GM12892 (cell line): ENCODE results near the gene ETNK1.

ENCODE experiments used
- POLR2A ChIP-seq: IDR thresholded peaks from 2 replicates; pipeline ENCODE4 v1.6.1; 2011; ENCODE audit warnings: low read depth, low read length, control low read depth
- POLR2AphosphoS5 ChIP-seq: IDR thresholded peaks from 2 replicates; pipeline ENCODE4 v1.6.1; 2011; ENCODE audit warnings: low read depth, low read length, control low read depth
- TAF1 ChIP-seq: IDR thresholded peaks from 2 replicates; pipeline ENCODE4 v1.6.1; 2011; ENCODE audit warnings: low read depth, mild to moderate bottlenecking, control low read depth, low read length, borderline replicate concordance

DNA sequence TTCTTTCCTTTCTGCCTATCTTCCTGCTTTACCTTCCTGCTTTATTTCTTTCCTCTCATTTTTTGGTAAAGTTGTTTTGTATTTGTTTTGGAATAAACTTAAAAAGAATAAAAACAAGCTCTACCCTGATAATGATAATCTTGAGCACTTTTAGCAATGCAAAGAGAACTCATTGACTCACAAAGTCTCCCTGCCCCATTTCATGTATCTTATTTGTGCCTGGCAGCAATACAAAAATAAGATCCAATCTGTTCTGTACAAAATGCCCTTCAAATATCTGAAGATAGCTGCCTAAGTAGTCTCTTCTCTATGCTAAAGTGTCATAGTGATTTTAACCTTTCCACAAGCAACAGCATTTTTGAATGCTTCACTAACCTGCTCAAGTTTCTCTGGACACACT is 31.1 kb upstream of the ETNK1 start:
- TF ChIP-seq POLR2AphosphoS5 = no peak
- no peak for TF ChIP-seq TAF1
- no peak for TF ChIP-seq POLR2A
